Fibroblast of gingiva (primary cell): ENCODE data around the gene ARHGEF10L.

ENCODE experiments used
- DNase-seq: peaks from one replicate; pipeline ENCODE4 v3.0.0-alpha.2; 2011; ENCODE audit warnings: low read depth

Gene ARHGEF10L

GRCh38 chr1:17569200-17570139, 30.0 kb downstream of the ARHGEF10L start:
- peak; percentile 94 for DNase-seq

DNA sequence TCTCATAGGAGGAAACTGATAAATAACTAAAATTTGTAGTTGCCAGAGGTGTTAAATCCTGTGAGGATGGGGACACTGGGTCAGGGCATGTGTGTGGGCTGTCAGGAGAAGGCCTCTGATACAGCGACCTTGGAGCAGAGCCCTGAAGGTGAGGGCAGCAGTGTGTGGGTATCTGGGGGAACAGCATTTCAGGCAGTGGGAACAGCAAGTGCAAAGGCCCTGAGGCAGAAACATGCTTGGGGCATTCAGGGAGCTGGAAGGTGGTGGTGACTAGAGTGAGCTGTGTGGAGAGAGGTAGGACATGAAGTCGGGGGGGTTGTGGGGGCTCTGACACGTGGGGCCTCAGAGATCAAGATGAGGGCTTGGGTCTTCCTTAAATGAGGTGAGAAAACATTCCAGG, 30.7 kb downstream of the ARHGEF10L start:
- no peak for DNase-seq

DNA sequence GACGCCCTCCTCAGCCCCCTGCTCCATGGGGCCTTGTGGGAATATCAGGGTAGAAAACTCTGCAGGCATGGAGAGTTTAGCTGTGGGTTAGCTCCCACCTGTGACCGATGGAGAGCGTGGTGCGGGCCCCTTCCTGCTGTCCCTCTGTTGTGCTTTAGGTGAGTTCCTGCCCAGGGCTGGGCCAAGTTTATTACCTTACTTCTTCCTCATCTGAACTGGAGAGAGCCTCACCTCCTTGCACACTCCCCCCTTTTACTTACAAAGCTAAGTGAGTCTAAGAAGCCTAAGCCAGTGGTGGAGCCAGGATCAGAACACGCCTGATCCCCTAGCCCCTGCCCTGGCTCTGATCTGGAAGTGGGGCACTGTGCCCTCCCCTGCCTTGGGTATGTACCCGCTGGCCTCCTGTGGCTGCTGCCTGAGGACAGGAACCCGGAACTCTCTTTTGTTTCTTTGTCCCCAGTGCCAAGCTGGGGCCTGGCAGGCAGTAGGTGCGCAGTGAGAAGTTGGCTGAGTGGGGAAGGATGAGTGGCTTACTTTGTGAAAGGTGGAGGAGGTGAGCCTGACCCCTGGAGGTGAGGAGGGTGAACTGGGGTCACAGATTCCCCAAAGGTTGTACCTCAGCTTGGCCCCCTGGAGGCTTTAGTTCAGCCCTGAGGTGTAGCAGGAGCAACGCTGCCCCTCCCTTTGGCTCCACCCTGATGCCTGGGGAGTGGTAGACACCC, 32.9 kb downstream of the ARHGEF10L start:
- no peak for DNase-seq

GRCh38 chr1:17573518-17574041, 34.1 kb downstream of the ARHGEF10L start:
- no peak for DNase-seq

GRCh38 chr1:17574516-17574915, 35.0 kb downstream of the ARHGEF10L start:
- DNase-seq, result no peak

DNA sequence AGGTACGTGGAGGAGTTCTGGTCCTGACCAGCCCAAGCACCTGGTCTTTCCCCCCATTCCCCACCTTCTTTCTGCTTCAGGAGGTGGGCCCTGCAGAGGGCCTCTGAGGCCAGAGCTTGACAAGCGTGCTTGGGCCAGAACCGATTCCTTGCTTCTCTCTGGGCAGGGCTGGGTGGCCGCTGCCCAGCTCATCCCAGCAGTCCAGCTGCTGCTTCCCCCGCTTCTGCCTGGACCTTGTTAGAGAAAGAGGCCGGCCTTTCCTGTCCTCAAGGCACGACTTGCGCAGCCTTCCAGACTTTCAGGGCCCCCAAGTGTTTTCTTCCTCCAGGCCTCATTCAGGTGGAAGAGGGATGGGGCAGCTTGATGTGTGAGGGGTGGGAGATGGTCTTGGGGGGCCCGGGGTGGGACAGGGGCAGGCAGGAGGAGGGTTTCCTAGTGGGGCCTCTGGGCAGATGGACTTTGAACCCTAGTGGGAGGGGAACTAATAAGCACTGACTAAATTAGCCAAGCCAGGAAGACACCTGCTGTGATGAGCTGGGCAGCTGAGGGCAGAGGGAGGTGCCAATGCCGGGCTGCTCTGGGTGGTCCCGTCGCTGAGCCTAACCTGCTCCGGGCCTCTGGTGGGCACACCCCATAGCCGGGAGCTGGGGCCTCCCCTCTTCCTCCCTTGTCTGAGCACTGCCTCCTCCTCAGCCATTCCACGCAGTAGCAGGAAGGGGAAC, 36.5 kb downstream of the ARHGEF10L start:
- DNase-seq, result no peak

GRCh38 chr1:17576519-17576853, 37.0 kb downstream of the ARHGEF10L start:
- no peak for DNase-seq

DNA sequence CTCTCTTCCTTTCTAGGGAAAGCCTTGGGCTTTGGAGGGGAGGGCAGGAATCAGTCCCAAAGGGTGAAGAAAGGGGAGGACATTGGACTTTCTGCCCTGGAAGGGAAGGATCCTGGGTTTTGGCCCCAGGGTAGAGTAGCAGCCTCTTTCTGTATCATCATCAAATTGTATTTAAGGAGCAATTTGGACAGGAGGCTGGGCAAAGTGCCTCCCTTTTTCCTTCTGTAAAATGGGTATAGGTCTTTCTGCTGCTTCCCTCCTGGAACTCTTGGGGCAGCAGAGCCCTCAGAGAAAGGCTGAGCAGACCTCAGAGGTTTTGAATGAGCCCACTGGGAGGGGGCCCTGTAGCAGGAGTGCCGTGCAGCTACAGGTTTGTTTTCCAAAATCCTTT, 38.4 kb downstream of the ARHGEF10L start:
- no peak for DNase-seq

GRCh38 chr1:17579951-17580939, 40.7 kb downstream of the ARHGEF10L start:
- DNase-seq, result no peak

- no peak for DNase-seq
Measured at GRCh38 chr1:17581389-17582123, 42.1 kb downstream of the ARHGEF10L start.

DNA sequence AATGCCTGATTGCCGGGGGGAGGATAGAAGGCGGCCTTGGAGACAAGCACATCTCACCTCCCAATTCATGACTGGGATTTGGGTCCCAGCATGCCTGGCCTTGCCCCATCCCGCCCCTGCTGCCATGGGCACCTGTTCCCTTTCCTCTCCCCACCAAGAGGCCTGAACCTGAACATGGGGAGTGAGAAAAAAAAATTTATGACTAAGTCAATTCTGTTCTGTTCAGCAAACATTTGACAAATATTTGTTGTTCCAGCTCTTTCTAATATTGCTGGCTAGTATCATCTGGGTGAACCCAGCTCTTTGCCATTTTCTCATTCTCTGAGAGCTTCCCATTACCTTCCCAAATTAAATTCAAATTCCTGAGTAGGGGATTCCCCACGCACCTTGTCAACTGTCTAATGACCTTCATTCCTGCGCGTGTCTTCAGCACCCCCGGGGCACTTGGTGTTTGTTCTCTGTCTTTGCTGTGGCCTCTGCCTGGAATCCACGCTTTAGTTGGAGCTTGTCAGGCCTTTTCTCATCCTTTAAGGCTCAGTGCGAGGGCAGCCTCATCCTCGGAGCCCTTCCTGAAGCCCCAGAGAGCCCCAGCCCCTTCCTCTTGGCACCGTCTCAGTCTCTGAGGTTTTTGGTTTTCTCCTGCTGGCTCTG, 42.8 kb downstream of the ARHGEF10L start:
- no peak for DNase-seq

- DNase-seq, result no peak
Measured at GRCh38 chr1:17584539-17584938, 45.0 kb downstream of the ARHGEF10L start.

GRCh38 chr1:17585266-17585987, 45.9 kb downstream of the ARHGEF10L start:
- no peak for DNase-seq

DNA sequence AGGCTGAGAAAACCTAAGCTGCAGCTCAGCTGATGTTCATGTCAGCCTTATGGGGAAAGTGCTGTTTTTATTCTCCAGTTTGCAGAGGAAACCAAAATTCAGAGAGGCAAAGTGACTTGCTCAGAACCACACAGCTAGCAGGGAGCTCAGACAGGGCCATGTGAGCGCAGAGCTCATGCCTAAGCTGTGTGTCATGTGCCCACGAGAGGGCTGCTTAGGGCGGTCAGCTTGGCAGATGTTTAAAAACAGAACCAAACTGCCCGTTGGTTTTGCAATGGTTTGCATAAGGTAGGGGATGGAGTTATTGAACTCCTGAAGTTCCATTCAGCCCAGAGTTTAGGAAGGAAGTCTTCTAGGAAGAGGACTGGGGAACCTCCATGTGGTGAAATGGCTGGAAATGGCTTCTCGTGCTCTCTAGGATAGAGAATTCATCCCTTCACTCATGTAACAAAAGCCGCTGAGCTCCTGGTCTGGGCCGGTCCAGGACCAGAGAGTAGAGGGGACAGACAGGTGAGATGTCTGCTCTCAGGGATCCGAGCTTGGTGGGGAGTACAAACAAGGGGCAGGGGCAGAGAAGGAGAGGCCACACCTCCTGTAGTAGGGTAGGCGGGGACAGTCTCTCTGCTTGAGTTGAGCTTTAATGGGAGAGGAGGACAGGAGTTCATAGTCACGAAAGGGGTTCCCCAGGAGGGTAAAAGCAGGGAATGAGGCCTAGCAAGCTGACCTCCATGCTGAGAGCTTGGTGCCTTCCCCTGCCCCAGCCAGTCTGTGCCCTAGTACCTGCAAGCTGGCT, 46.9 kb downstream of the ARHGEF10L start:
- DNase-seq, result peak; percentile 93

DNA sequence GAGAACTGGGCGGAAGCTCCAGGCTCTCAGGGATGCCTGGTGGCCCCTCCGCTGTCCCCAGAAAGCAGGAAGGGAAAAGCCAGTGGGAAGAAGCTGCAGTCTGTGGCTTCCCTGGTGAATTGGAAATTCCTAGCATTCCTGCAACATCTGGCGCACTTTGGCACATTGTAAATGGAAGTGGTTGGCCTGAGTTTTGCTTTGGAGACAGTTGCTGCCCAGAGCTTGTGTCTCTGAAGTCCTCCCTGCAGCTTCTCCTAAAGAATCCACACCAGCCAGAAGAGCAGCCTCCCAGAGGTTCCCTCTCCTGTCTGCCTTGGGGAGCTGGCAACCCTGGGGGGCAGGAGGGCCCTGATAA, 48.2 kb downstream of the ARHGEF10L start:
- peak; percentile 92 for DNase-seq

DNA sequence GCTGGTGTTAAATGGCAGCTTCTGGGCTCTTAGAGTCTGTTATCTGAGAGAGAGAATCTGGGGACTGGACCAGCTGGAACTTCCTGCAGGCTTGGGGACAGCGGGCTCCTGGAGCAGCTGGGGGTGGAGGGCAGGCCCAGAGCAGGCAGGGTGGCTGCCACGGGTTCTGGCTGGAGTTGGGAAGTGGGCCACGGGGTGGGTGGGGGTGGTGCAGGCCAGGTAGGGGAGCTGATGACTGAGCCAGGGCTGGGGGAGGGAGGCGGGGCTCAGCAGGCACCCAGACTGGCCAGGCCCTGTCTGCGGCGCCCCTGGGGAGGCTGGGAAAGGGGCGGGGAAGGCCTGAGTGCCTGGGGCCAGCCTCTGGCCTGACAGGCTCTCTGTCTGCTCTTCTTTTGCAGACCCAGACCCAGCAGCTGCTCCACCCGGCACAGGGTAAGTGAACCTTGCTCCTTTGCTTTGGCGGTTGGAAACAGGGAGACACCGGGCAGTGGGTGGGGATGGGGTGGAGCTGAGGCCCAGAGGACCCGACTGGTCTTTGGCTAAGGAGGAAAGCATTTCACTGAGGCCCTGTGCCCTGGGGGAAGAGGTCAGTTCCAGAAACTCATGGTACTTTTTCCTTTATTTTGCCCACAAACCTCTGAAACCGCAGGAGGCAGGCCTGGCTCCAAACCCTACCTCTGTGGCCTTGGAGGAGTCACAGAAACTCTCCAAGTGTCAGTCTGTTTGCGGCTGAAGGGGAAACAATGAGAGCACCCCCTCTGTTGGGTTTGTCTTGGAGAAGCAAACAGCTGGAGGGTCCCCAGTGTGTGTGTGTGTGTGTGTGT, 48.8 kb downstream of the ARHGEF10L start:
- peak; percentile 75 for DNase-seq

GRCh38 chr1:17591814-17592430, 52.4 kb downstream of the ARHGEF10L start:
- DNase-seq, result no peak
